K562 (cell line): Measurements from ENCODE around the gene GNAZ. TPM values are rescaled to one million over a fixed set of nuclear protein-coding genes. Genes with fewer than 3 reads are reported as not detected.

ENCODE experiments used
- ATAC-seq: fragments of 200-7000 bp; cut with Tn5 transposase; 3 replicates; pipeline ENCODE4 v1.9.1; 2020; ENCODE audit warnings: moderate library complexity
- BruUV-seq: library from RNA; stranded (reverse); fragments of 400-500 nt; replicated peaks from 2 replicates; lab custom pipeline; 2021; lab: Mats Ljungman, UMichigan
- CTCF ChIA-PET: fragments of 300-600 bp; formaldehyde crosslinking; extraction: SDS; loops from one replicate; lab custom pipeline; 2021; ENCODE audit warnings: low intra/inter-chr PET ratio; lab: Yijun Ruan, JAX
- POLR2A ChIA-PET: fragments of 300-600, 350-650 bp; sonication (Branson Sonifier 250); formaldehyde crosslinking; extraction: SDS; loops from one replicate; lab custom pipeline; 2021; ENCODE audit warnings: antibody characterized with exemption, inconsistent platforms; lab: Yijun Ruan, JAX
- DNase-seq, 4 experiments: peaks; one replicate each; pipeline versions ENCODE4 v3.0.0 to v3.0.0-alpha.2; 2011 to 2018; ENCODE audit warnings: low spot score in 3 of 4, mixed read lengths in 3 of 4; ENCODE audit errors: extremely low read depth in 1 of 4
- FAIRE-seq: peaks from 2 replicates; lab custom pipeline; 2011; peaks lifted over from hg19 to GRCh38; lab: Jason Lieb, UNC
- H2AFZ ChIP-seq: 2 replicates; pipeline ENCODE4 v1.6.0; 2011; ENCODE audit warnings: low read depth, low read length, control low read depth, inconsistent platforms
- H3K27ac ChIP-seq: fragments of 200-600 bp; 3 replicates; pipeline ENCODE4 v1.8.0; 2011; ENCODE audit warnings: low read depth, mild to moderate bottlenecking, control low read depth, inconsistent platforms, low read length, moderate library complexity, mixed read lengths; ENCODE audit errors: extremely low read depth
- H3K27me3 ChIP-seq, 2 experiments: fragments of 300-600 bp in 1 of 2; 2 replicates in 1 of 2; 3 replicates in 1 of 2; pipeline versions ENCODE4 v1.6.0 to v1.8.0; 2011; ENCODE audit warnings: inconsistent platforms in 2 of 2, low read length in 2 of 2, mild to moderate bottlenecking in 1 of 2, mixed read lengths in 1 of 2, moderate library complexity in 1 of 2; ENCODE audit not compliant: control insufficient read depth in 2 of 2, insufficient read depth in 2 of 2
- H3K36me3 ChIP-seq: fragments of 300-600 bp; 3 replicates; pipeline ENCODE4 v1.8.0; 2011; ENCODE audit warnings: mild to moderate bottlenecking, low read length, inconsistent platforms; ENCODE audit not compliant: control insufficient read depth, insufficient read depth
- H3K4me1 ChIP-seq, 2 experiments: fragments of 200-600 bp in 1 of 2; replicated peaks in 1 of 2; 2 replicates in 1 of 2; 3 replicates in 1 of 2; pipeline versions ENCODE4 v1.5.1 to v1.8.0; 2011; ENCODE audit warnings: inconsistent platforms in 2 of 2, low read length in 2 of 2, mild to moderate bottlenecking in 1 of 2, mixed read lengths in 1 of 2, moderate library complexity in 1 of 2; ENCODE audit not compliant: control insufficient read depth in 2 of 2, insufficient read depth in 2 of 2
- H3K4me2 ChIP-seq: 2 replicates; pipeline ENCODE4 v1.6.1; 2011; ENCODE audit warnings: low read length, control low read depth, inconsistent platforms, mixed read lengths; ENCODE audit not compliant: insufficient read depth
- H3K4me3 ChIP-seq: fragments of 200-600 bp; sonication (generic), shearing (Covaris generic); 2 replicates; pipeline ENCODE4 v1.5.1; 2016; ENCODE audit warnings: control low read depth, inconsistent platforms
- H3K79me2 ChIP-seq: fragments of 200-600 bp; 3 replicates; pipeline ENCODE4 v1.8.0; 2011; ENCODE audit warnings: low read length, inconsistent platforms; ENCODE audit not compliant: control insufficient read depth, insufficient read depth
- H3K9ac ChIP-seq, 2 experiments: 2 replicates each; pipeline versions ENCODE4 v1.6.0 to v1.6.1; 2011; ENCODE audit warnings: low read depth in 2 of 2, low read length in 2 of 2, control low read depth in 1 of 2, inconsistent platforms in 1 of 2, mild to moderate bottlenecking in 1 of 2, mixed read lengths in 1 of 2; ENCODE audit not compliant: insufficient read depth in 1 of 2
- H3K9me1 ChIP-seq: one replicate; pipeline ENCODE4 v1.6.0; 2011; ENCODE audit warnings: inconsistent platforms, mild to moderate bottlenecking, low read length, moderate library complexity; ENCODE audit not compliant: control insufficient read depth, insufficient read depth
- H3K9me3 ChIP-seq: replicated peaks from 2 replicates; pipeline ENCODE4 v1.5.1; 2011; ENCODE audit warnings: low read depth, low read length, inconsistent platforms; ENCODE audit not compliant: control insufficient read depth, insufficient read depth
- H4K20me1 ChIP-seq: replicated peaks from 2 replicates; pipeline ENCODE4 v1.6.1; 2011; ENCODE audit warnings: low read length, inconsistent platforms, mixed read lengths; ENCODE audit not compliant: control insufficient read depth, insufficient read depth
- FOXJ2 ChIP-seq: fragments of 200-800 bp; sonication (Bioruptor generic); IDR thresholded peaks from 2 replicates; pipeline ENCODE4 v1.6.1; 2016; ENCODE audit warnings: missing genetic modification characterization, missing compliant biosample characterization
- GABPA ChIP-seq: fragments of 200-800 bp; sonication (Bioruptor generic); conservative IDR thresholded peaks from 2 replicates; pipeline ENCODE4 v1.6.1; 2016; ENCODE audit warnings: low read depth, missing genetic modification characterization, missing compliant biosample characterization
- GTF2A2 ChIP-seq: IDR thresholded peaks from 2 replicates; pipeline ENCODE4 v1.6.1; 2016; ENCODE audit warnings: mild to moderate bottlenecking, missing genetic modification characterization, missing compliant biosample characterization
- KHSRP ChIP-seq: fragments of 450-650 bp; IDR thresholded peaks from 2 replicates; pipeline ENCODE4 v1.6.1; 2017
- MTA3 ChIP-seq: fragments of 450-650 bp; formaldehyde crosslinking; IDR thresholded peaks from 2 replicates; pipeline ENCODE4 v1.6.1; 2017; ENCODE audit warnings: mild to moderate bottlenecking, borderline replicate concordance
- RUNX1 ChIP-seq: sonication (generic); IDR thresholded peaks from 2 replicates; pipeline ENCODE4 v1.6.1; 2016; ENCODE audit warnings: antibody characterized with exemption, low read depth
- TAF15 ChIP-seq: fragments of 200-400 bp; formaldehyde crosslinking; IDR thresholded peaks from 2 replicates; pipeline ENCODE4 v1.6.1; 2017; ENCODE audit warnings: mild to moderate bottlenecking, low read depth, low read length, moderate library complexity
- WGBS: fragments of 100-300 bp; shearing (Covaris generic); methylation state at CpG from one replicate; pipeline ENCODE4 v1.1.6; 2016; ENCODE audit warnings: low coverage, mixed read lengths; ENCODE audit not compliant: insufficient coverage; ENCODE audit errors: missing lambda C conversion rate; 5-methylcytosine and 5-hydroxymethylcytosine counted together
- in situ Hi-C: fragments of 300-500 bp; cut with MboI; formaldehyde crosslinking; loops from 4 replicates; pipeline ENCODE4 v1.15.0; 2018; ENCODE audit warnings: inconsistent platforms, mixed read lengths
- intact Hi-C: fragments of 100-400 bp; cut with micrococcal nuclease; formaldehyde crosslinking; loops from 2 replicates; pipeline ENCODE4 v1.14.2; 2022
- polyA plus RNA-seq, 8 experiments: library from polyadenylated mRNA; depleted of rRNA in 4 of 8; stranded (reverse) in 5 of 8; unstranded in 3 of 8; fragments of >200 nt; fragmentation: Nextera tagmentation in 2 of 8; fragmentation: Illumina TruSeq in 1 of 8; extraction: Ambion mirVana in 2 of 8; extraction: Trizol in 1 of 8; gene quantifications; 2 replicates each; pipeline versions ENCODE4 v1.2.1 to v1.2.3, GENCODE V29; 2011 to 2014; ENCODE audit warnings: inconsistent platforms in 1 of 8, missing spikeins in 1 of 8
- total RNA-seq, 7 experiments: library from RNA; depleted of rRNA in 6 of 7; stranded (reverse); fragments of >200 nt in 6 of 7; fragmentation: Illumina TruSeq in 2 of 7; extraction: Trizol in 2 of 7; gene quantifications; 2 replicates each; pipeline versions ENCODE4 v1.2.1 to v1.2.3, GENCODE V29; 2011 to 2021; ENCODE audit warnings: low replicate concordance in 1 of 7
- TF ChIP-seq, protein P1 (sequence below): fragments of 250-450 bp; sonication (Bioruptor Pico); IDR thresholded peaks from 2 replicates; pipeline ENCODE4 v1.8.0; 2021; ENCODE audit warnings: mild to moderate bottlenecking, moderate library complexity
- TF ChIP-seq, protein P2 (sequence below): fragments of 250-450 bp; sonication (Bioruptor Pico); IDR thresholded peaks from 2 replicates; pipeline ENCODE4 v1.8.0; 2022; ENCODE audit warnings: inconsistent platforms, mild to moderate bottlenecking, moderate library complexity, borderline replicate concordance
- TF ChIP-seq, protein P3 (sequence below), 2 experiments: IDR thresholded peaks; 2 replicates each; pipeline ENCODE4 v1.6.1; 2012; ENCODE audit warnings: improper control_type of control experiment in 2 of 2, low read depth in 2 of 2, low read length in 2 of 2, borderline replicate concordance in 1 of 2
- TF ChIP-seq, protein P4 (sequence below): fragments of 250-450 bp; sonication (Bioruptor Pico); IDR thresholded peaks from 2 replicates; pipeline ENCODE4 v1.9.0; 2021; ENCODE audit warnings: mild to moderate bottlenecking
- TF ChIP-seq, protein P5 (sequence below): fragments of 450-650 bp; formaldehyde crosslinking; IDR thresholded peaks from 2 replicates; pipeline ENCODE4 v1.4.0; 2020; ENCODE audit warnings: mild to moderate bottlenecking, moderate library complexity

GNAZ gene
- total and polyA plus RNA-seq, 9 of the 15 experiments (the other 6 are each of a cell fraction or from before 2014, with no cell fraction given): 0.04 to 0.22 (median 0.13) TPM; not detected in 3

DNA sequence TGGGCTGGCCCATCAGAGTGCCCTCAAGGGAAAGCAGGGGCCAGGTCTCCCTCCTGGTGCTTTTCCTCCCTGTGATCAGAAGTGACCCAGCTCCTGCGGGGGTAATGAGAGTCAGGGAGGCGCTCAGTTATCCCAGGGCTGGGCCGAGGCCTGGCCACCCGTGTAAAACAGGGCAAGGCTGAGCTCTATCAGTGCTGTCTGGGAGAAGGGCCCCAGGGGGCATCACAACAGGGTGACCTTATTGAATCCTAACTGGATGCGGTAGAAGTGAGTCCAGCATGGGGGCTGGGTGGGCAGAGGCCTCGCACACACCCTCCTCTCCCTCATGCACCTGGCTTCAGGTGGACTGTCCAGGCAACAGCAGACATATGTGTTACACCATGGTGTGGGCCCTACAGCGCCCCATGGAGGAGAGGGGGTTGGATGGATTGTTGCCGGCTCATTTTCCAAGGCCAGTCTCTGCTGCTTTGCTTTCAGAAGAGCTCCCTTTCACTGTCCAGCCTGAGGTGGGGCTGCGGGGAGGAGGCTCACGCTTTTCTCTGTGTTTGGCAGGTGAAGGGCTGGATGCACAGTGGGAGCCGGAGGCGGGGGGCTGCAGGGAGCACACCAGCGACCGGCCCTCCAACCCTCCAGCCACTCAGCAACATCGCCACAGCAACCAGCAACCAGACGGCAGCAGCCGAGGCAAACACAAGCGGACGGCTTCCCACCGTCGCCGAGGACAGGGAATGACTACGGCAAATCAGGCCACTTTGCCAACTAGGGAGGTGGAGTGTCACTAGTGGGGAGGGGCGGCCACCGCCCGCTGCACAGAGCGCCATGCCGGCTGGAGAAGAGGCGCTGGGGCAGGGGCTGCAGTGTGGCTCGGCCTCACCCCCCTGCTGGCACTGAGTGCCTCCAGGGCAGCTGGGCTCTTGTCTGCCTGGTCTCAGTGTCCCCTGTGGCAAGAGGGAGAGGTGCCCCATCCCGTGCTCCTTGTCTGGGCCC lies 24.7 kb downstream of the GNAZ start:
- Histone ChIP-seq H3K27ac (no peak overlapping the region), H3K79me2 (no peaks in the 10 kb centered on the region), H3K9me1 (peaks cover 32% of the 10 kb centered on the region), H3K4me1 (peaks cover 0 to 34% of the 10 kb centered on the region in 2 experiments; a peak in 3 of 5 replicates), H2AFZ (no peak overlapping the region), H3K36me3 (no peaks in the 10 kb centered on the region), H3K9me3 (no peaks in the 10 kb centered on the region; the same call in 1 of the 2 replicates), H3K4me2 (no peak overlapping the region), H3K9ac (peak overlapping the region in 1 of 2 experiments; percentile 18; a peak in 1 of 4 replicates), H3K27me3 (peaks cover 73 to 100% of the 10 kb centered on the region in 2 experiments), H3K4me3 (no peak overlapping the region), H4K20me1 (peaks cover 100% of the 10 kb centered on the region)
- no peak for FAIRE-seq
- ATAC-seq: peak; percentile 27
- POLR2A ChIA-PET: interaction anchor here (0.6 to 19.9 kb wide), 12 partner anchors 9 to 715 kb away, joined by 3 to 414 read pairs (median 4); no protein-coding TSS in a partner anchor
- in situ Hi-C loops (no loop called here), intact Hi-C loops (no loop called here)
- CTCF ChIA-PET: interaction anchor here (1.4 kb wide), 1 partner anchor 136 kb away, joined by 3 read pairs; no protein-coding TSS in a partner anchor
- peak in 3 of 4 experiments; percentile 57 to 64 (median 60) for DNase-seq
- 1% methylated on average over 31 of the region's 31 CpGs for WGBS
- BruUV-seq: no TSS peak
- no peak for TF ChIP-seq GTF2A2 (tag)
- TF ChIP-seq, protein P1, sequence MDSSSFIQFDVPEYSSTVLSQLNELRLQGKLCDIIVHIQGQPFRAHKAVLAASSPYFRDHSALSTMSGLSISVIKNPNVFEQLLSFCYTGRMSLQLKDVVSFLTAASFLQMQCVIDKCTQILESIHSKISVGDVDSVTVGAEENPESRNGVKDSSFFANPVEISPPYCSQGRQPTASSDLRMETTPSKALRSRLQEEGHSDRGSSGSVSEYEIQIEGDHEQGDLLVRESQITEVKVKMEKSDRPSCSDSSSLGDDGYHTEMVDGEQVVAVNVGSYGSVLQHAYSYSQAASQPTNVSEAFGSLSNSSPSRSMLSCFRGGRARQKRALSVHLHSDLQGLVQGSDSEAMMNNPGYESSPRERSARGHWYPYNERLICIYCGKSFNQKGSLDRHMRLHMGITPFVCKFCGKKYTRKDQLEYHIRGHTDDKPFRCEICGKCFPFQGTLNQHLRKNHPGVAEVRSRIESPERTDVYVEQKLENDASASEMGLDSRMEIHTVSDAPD: no peak
- TF ChIP-seq, protein P2, sequence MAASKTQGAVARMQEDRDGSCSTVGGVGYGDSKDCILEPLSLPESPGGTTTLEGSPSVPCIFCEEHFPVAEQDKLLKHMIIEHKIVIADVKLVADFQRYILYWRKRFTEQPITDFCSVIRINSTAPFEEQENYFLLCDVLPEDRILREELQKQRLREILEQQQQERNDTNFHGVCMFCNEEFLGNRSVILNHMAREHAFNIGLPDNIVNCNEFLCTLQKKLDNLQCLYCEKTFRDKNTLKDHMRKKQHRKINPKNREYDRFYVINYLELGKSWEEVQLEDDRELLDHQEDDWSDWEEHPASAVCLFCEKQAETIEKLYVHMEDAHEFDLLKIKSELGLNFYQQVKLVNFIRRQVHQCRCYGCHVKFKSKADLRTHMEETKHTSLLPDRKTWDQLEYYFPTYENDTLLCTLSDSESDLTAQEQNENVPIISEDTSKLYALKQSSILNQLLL (CRISPR knock-in tag): no peak
- TF ChIP-seq, protein P3, sequence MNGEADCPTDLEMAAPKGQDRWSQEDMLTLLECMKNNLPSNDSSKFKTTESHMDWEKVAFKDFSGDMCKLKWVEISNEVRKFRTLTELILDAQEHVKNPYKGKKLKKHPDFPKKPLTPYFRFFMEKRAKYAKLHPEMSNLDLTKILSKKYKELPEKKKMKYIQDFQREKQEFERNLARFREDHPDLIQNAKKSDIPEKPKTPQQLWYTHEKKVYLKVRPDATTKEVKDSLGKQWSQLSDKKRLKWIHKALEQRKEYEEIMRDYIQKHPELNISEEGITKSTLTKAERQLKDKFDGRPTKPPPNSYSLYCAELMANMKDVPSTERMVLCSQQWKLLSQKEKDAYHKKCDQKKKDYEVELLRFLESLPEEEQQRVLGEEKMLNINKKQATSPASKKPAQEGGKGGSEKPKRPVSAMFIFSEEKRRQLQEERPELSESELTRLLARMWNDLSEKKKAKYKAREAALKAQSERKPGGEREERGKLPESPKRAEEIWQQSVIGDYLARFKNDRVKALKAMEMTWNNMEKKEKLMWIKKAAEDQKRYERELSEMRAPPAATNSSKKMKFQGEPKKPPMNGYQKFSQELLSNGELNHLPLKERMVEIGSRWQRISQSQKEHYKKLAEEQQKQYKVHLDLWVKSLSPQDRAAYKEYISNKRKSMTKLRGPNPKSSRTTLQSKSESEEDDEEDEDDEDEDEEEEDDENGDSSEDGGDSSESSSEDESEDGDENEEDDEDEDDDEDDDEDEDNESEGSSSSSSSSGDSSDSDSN (IDR thresholded peaks at IDR 0.05; ENCODE audit: borderline replicate concordance in 1 of 2, low read depth in 2 of 2, low read length in 2 of 2): 0 out of 4 replicates have a peak, but pooled peaks of 1 of the 2 experiments have one; percentile 24
- TF ChIP-seq KHSRP: no peak
- no peak for TF ChIP-seq FOXJ2
- TF ChIP-seq TAF15: no peak
- TF ChIP-seq, protein P4, sequence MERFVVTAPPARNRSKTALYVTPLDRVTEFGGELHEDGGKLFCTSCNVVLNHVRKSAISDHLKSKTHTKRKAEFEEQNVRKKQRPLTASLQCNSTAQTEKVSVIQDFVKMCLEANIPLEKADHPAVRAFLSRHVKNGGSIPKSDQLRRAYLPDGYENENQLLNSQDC (CRISPR knock-in tag): 0 out of 2 replicates have a peak, but pooled peaks have one; percentile 34
- no peak for TF ChIP-seq RUNX1
- no peak for TF ChIP-seq MTA3
- TF ChIP-seq, protein P5, sequence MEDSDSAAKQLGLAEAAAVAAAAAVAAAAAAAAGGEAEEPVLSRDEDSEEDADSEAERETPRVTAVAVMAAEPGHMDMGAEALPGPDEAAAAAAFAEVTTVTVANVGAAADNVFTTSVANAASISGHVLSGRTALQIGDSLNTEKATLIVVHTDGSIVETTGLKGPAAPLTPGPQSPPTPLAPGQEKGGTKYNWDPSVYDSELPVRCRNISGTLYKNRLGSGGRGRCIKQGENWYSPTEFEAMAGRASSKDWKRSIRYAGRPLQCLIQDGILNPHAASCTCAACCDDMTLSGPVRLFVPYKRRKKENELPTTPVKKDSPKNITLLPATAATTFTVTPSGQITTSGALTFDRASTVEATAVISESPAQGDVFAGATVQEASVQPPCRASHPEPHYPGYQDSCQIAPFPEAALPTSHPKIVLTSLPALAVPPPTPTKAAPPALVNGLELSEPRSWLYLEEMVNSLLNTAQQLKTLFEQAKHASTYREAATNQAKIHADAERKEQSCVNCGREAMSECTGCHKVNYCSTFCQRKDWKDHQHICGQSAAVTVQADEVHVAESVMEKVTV: no peak
- TF ChIP-seq GABPA: no peak
